Progenitor cell of endocrine pancreas (in vitro differentiated cells): Measurements from ENCODE around the gene ZNF569. TPM values are rescaled to one million over a fixed set of nuclear protein-coding genes. Genes with fewer than 3 reads are reported as not detected.
"Not testable (repeated sequence)": the region's sequence is repeated elsewhere in the genome, so short reads cannot be mapped to it uniquely, and the experiment has no call there.

Experiments
- DNase-seq: peaks from one replicate; pipeline ENCODE4 v3.0.0; 2021; ENCODE audit warnings: low spot score; ENCODE audit not compliant: unreplicated experiment
- H3K27ac Mint-ChIP-seq: 2 replicates; pipeline ENCODE4 v1.8.0; 2021; ENCODE audit warnings: mild to moderate bottlenecking, moderate library complexity, mixed read lengths
- H3K27me3 Mint-ChIP-seq: 2 replicates; pipeline ENCODE4 v1.8.0; 2021; ENCODE audit warnings: mixed read lengths
- H3K36me3 Mint-ChIP-seq: 2 replicates; pipeline ENCODE4 v1.8.0; 2022; ENCODE audit warnings: mixed read lengths; ENCODE audit not compliant: insufficient read depth
- H3K4me1 Mint-ChIP-seq: 2 replicates; pipeline ENCODE4 v1.8.0; 2021; ENCODE audit warnings: low read depth, mixed read lengths
- H3K4me3 Mint-ChIP-seq: 2 replicates; pipeline ENCODE4 v1.8.0; 2021; ENCODE audit warnings: low read depth, mild to moderate bottlenecking, moderate library complexity, mixed read lengths
- H3K9me3 Mint-ChIP-seq: 2 replicates; pipeline ENCODE4 v1.8.0; 2021; ENCODE audit warnings: low read depth, mixed read lengths
- total RNA-seq: library from RNA; stranded (reverse); gene quantifications from 2 replicates; pipeline ENCODE4 v1.2.1, GENCODE V29; 2021
- TF ChIP-seq, protein P1 (sequence below): fragments of 200-600 bp; sonication (generic); IDR thresholded peaks from one replicate; pipeline ENCODE4 v1.5.0; 2021; ENCODE audit warnings: antibody characterized with exemption, mild to moderate bottlenecking; ENCODE audit not compliant: unreplicated experiment

The ZNF569 gene
- total RNA-seq, 1 donor from 2014 or later, result 7.6 TPM

DNA sequence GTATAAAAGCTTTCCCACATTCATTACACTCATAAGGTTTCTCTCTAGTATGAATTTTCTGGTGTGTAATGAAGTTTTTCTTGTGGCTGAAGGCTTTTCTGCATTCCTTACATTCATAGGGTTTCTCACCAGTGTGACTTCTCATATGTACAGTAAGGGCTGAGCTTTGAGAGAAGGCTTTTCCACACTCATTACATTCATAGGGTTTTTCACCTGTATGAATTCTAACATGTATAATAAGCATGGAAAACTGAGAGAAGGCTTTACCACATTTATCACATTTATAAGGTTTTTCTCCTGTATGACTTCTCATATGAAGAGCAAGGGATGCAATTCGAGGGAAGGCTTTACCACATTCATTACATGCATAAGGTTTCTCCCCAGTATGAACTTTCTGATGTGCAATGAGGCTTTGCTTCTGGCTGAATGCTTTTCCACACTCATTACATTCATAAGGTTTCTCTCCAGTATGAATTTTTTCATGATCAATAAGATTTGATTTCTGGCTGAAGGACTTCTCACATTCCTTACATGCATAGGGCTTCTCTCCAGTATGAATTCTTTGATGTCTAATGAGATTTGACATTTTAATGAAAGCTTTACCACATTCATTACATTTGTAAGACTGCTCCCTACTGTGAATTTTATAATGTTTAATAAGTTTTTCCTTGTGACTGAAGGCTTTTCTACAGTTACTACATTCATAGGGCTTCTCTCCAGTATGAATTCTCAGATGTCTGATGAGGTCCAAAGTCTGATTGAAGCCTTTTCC lies 53.7 kb downstream of the ZNF569 start:
- H3K27me3 Mint-ChIP-seq, result no peaks in the 10 kb centered on the region
- H3K4me3 Mint-ChIP-seq, result no peak overlapping the region
- no peak overlapping the region for H3K27ac Mint-ChIP-seq
- H3K4me1 Mint-ChIP-seq, result no peaks in the 10 kb centered on the region
- DNase-seq, result no peak
- H3K36me3 Mint-ChIP-seq, result peaks cover 56% of the 10 kb centered on the region
- TF ChIP-seq, protein P1, sequence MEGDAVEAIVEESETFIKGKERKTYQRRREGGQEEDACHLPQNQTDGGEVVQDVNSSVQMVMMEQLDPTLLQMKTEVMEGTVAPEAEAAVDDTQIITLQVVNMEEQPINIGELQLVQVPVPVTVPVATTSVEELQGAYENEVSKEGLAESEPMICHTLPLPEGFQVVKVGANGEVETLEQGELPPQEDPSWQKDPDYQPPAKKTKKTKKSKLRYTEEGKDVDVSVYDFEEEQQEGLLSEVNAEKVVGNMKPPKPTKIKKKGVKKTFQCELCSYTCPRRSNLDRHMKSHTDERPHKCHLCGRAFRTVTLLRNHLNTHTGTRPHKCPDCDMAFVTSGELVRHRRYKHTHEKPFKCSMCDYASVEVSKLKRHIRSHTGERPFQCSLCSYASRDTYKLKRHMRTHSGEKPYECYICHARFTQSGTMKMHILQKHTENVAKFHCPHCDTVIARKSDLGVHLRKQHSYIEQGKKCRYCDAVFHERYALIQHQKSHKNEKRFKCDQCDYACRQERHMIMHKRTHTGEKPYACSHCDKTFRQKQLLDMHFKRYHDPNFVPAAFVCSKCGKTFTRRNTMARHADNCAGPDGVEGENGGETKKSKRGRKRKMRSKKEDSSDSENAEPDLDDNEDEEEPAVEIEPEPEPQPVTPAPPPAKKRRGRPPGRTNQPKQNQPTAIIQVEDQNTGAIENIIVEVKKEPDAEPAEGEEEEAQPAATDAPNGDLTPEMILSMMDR, result no peak
- H3K9me3 Mint-ChIP-seq, result peaks cover 49% of the 10 kb centered on the region

DNA sequence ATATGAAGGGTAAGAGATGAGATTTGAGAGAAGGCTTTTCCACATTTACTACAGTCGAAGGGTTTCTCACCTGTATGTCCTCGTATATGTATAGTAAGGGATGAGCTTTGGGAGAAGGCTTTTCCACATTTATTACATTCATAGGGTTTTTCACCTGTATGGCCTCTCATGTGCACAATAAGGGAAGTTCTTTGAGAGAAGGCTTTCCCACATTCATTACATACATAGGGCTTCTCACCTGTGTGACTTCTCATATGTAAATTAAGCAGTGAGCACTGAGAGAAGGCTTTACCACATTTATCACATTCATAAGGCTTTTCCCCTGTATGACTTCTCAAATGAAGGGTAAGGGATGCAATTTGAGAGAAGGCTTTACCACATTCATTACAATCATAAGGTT lies 54.5 kb downstream of the ZNF569 start:
- peaks cover 54% of the 10 kb centered on the region for H3K36me3 Mint-ChIP-seq
- H3K4me1 Mint-ChIP-seq, result no peaks in the 10 kb centered on the region
- TF ChIP-seq, protein P1, result no peak
- H3K9me3 Mint-ChIP-seq, result peaks cover 51% of the 10 kb centered on the region
- no peak for DNase-seq
- no peak overlapping the region for H3K4me3 Mint-ChIP-seq
- no peaks in the 10 kb centered on the region for H3K27me3 Mint-ChIP-seq
- no peak overlapping the region for H3K27ac Mint-ChIP-seq

DNA sequence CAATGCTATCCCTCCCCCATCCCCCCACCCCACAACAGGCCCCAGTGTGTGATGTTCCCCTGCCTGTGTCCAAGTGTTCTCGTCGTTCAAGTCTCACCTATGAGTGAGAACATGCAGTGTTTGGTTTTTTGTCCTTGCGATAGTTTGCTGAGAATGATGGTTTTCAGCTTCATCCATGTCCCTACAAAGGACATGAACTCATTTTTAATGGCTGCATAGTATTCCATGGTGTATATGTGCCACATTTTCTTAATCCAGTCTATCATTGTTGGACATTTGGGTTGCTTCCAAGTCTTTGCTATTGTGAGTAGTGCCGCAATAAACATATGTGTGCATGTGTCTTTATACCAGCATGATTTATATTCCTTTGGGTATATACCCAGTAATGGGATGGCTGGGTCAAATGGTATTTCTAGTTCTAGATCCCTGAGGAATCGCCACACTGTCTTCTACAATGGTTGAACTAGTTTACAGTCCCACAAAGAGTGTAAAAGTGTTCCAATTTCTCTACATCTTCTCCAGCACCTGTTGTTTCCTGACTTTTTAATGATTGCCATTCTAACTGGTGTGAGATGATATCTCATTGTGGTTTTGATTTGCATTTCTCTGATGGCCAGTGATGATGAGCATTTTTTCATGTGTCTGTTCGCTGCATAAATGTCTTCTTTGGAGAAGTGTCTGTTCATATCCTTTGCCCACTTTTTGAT lies 61.0 kb downstream of the ZNF569 start:
- not testable (repeated sequence) for H3K27me3 Mint-ChIP-seq, H3K4me1 Mint-ChIP-seq, H3K4me3 Mint-ChIP-seq, H3K27ac Mint-ChIP-seq, DNase-seq
- Mint-ChIP-seq H3K9me3 (peaks cover 50% of the 10 kb centered on the region), H3K36me3 (peaks cover 12% of the 10 kb centered on the region)

DNA sequence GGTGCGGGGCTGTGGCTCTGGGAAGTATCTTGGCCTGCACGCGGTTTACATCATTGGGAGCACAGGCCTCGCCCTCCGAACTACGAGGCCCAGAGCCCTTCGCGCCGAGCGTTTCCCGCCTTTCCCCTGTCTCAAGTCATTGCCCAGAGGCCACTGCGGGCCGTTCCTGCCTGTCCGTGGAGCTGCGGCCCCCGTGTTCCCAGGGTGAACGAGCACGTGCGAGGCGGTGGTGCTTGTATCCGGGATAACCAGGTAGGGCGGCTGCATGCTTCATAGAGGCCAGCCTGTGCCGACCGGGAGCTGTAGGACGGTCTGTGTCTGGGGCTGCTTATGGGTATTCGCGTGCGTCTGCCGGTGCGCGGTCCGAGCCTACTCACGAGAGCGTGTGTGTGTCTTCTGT lies 63.8 kb downstream of the ZNF569 start:
- no peak overlapping the region for H3K27ac Mint-ChIP-seq
- H3K36me3 Mint-ChIP-seq, result peaks cover 5% of the 10 kb centered on the region
- peaks cover 53% of the 10 kb centered on the region for H3K9me3 Mint-ChIP-seq
- no peak overlapping the region for H3K4me3 Mint-ChIP-seq
- DNase-seq, result no peak
- H3K4me1 Mint-ChIP-seq, result no peaks in the 10 kb centered on the region
- TF ChIP-seq, protein P1, result no peak
- no peaks in the 10 kb centered on the region for H3K27me3 Mint-ChIP-seq

DNA sequence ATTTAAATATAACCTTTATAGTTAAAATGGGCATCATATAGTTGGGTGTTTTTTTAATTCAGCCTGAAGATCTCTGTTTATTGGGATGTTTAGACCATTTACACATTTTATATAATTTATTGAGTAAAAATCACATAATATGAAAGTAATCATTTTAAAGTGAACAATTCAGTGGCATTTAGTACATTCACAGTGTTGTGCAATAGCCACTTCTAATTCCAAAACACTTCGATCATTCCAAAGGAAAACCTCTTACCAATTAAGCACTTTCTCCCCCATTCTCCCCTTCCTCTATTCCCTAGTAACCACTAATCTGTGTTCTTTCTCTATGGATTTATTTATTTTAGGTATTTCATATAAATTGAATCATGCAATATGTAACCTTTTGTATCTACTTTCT lies 66.2 kb downstream of the ZNF569 start:
- no peak overlapping the region for H3K27ac Mint-ChIP-seq
- H3K4me3 Mint-ChIP-seq, result no peak overlapping the region
- peaks cover 3% of the 10 kb centered on the region for H3K36me3 Mint-ChIP-seq
- TF ChIP-seq, protein P1, result no peak
- no peak for DNase-seq
- H3K27me3 Mint-ChIP-seq, result no peaks in the 10 kb centered on the region
- H3K9me3 Mint-ChIP-seq, result peaks cover 49% of the 10 kb centered on the region
- H3K4me1 Mint-ChIP-seq, result no peaks in the 10 kb centered on the region

DNA sequence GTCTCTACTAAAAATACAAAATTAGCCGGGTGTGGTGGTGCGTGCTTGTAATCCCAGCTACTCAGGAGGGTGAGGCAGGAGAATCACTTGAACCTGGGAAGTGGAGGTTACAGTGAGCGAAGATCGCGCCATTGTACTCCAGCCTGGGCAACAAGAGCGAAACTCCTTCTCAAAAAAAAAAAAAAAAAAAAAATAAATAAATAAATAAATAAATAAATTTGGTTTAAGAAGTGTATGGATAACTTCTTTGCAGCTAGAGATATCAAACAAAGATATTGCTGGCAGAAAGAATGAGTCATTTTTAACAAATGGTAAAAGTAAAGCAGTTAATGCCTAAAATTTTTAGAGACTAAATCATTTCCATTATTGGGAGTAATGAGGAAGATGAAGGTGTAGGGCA lies 75.8 kb downstream of the ZNF569 start:
- Mint-ChIP-seq H3K9me3 (peaks cover 48% of the 10 kb centered on the region), H3K36me3 (peaks cover 56% of the 10 kb centered on the region)
- not testable (repeated sequence) for H3K4me1 Mint-ChIP-seq, H3K27ac Mint-ChIP-seq, H3K4me3 Mint-ChIP-seq, DNase-seq, H3K27me3 Mint-ChIP-seq
